ENCODE measurements around the gene NCBP3.

DNA sequence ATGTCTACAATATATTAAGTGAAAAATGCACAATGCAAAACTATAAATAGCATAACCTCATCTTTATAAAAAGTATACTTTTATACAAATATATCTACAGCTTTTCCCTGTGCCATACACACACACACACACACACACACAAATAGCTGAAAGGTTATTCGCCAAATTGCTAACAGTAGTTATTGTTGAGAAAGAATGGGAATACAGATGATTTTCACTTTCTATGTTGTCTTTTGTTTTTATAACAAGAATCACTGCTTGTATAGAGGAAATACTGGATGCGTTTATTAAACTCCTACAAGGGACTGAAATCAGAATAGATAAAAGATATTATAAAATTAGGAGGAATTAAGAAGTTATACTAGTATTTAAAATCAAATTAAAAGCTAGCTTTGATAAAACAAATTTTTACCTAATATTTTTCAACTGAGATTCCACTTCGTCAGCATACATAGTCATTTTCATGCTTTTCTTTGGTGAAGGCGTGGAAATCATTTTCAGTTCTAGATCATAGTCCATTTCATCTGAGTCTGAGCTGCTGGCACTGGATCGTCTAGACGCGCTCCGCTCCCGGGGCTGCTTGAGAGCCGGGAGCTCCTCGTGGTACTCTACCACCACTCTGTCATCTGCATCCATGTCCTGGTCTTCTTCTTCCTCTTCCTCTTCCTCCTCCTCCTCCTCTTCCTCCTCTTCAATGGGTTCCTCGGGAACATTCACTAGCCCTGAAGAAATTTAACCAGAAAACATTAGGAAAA lies 28.0 kb downstream of the NCBP3 start:
- TF ChIP-seq, protein P1, sequence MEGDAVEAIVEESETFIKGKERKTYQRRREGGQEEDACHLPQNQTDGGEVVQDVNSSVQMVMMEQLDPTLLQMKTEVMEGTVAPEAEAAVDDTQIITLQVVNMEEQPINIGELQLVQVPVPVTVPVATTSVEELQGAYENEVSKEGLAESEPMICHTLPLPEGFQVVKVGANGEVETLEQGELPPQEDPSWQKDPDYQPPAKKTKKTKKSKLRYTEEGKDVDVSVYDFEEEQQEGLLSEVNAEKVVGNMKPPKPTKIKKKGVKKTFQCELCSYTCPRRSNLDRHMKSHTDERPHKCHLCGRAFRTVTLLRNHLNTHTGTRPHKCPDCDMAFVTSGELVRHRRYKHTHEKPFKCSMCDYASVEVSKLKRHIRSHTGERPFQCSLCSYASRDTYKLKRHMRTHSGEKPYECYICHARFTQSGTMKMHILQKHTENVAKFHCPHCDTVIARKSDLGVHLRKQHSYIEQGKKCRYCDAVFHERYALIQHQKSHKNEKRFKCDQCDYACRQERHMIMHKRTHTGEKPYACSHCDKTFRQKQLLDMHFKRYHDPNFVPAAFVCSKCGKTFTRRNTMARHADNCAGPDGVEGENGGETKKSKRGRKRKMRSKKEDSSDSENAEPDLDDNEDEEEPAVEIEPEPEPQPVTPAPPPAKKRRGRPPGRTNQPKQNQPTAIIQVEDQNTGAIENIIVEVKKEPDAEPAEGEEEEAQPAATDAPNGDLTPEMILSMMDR (conservative IDR thresholded peaks at IDR 0.05; ENCODE audit: low read length) = no peak
- no peak for TF ChIP-seq EZH2phosphoT487 (IDR thresholded peaks at IDR 0.05; ENCODE audit: borderline replicate concordance, low read depth, low read length)
